ENCODE results near the gene FRAS1. TPM values are rescaled to one million over a fixed set of nuclear protein-coding genes. Genes with fewer than 3 reads are reported as not detected.

The FRAS1 gene
- total and polyA plus RNA-seq, 2 donors (not counting 1 experiment from before 2014, with no cell fraction given), result 0.03 to 0.12 TPM

GRCh38 chr4:78244705-78245485, 187.8 kb downstream of the FRAS1 start:
- Histone ChIP-seq H3K79me2 (ENCODE audit: control insufficient read depth, insufficient read depth, low read length) (no peaks in the 10 kb centered on the region), H3K9me3 (ENCODE audit: control extremely low read depth in 1 of 3, control insufficient read depth in 2 of 3, insufficient read depth in 1 of 3, low read length in 2 of 3) (no peaks in the 10 kb centered on the region), H3K36me3 (replicated peaks in 1 of 2; ENCODE audit: control extremely low read depth in 1 of 2, control insufficient read depth in 1 of 2, extremely low read depth in 1 of 2, insufficient read depth in 2 of 2, low read length in 1 of 2) (no peaks in the 10 kb centered on the region), H3K27ac (ENCODE audit: low read length in 2 of 2) (no peak overlapping the region), H3K4me2 (replicated peaks; ENCODE audit: low read depth, low read length, poor library complexity, severe bottlenecking) (no peak overlapping the region), H4K20me1 (ENCODE audit: control insufficient read depth, insufficient read depth, low read length, poor library complexity, severe bottlenecking) (no peaks in the 10 kb centered on the region), H3K27me3 (replicated peaks in 1 of 4; ENCODE audit: control extremely low read depth in 1 of 4, control insufficient read depth in 3 of 4, insufficient read depth in 4 of 4, low read length in 3 of 4) (peaks cover 0 to 6% (median 0%) of the 10 kb centered on the region in 4 experiments), H3K9ac (ENCODE audit: low read length) (no peak overlapping the region), H3K4me1 (ENCODE audit: control insufficient read depth in 2 of 2, insufficient read depth in 2 of 2, low read length in 2 of 2) (no peaks in the 10 kb centered on the region), H2AFZ (ENCODE audit: insufficient read depth, low read depth, low read length, poor library complexity, severe bottlenecking) (no peak overlapping the region), H3K4me3 (ENCODE audit: control extremely low read depth in 1 of 5, extremely low read depth in 1 of 5, insufficient read depth in 1 of 5, low read depth in 2 of 5, low read length in 4 of 5) (no peak overlapping the region)
- DNase-seq (no peak), ATAC-seq (ENCODE audit: low read depth) (no peak)
- H3K9me3 Mint-ChIP-seq (ENCODE audit: insufficient read depth), result no peaks in the 10 kb centered on the region
- intact Hi-C loops (cut with micrococcal nuclease), result no loop called here
- TF ChIP-seq EZH2 (IDR thresholded peaks at IDR 0.05; ENCODE audit: borderline replicate concordance, insufficient read depth, low read depth, low read length, poor library complexity, severe bottlenecking), result no peak
- TF ChIP-seq CTCF (IDR thresholded peaks at IDR 0.05), result no peak
- no peak overlapping the region for H3K27ac Mint-ChIP-seq
- 100% methylated on average over 1 of the region's 3 CpGs for WGBS (ENCODE audit: insufficient coverage)
- H3K27me3 Mint-ChIP-seq, result peaks cover 22% of the 10 kb centered on the region
- no peak overlapping the region for H3K4me3 Mint-ChIP-seq
- ChIA-PET POLR2A (no interaction called here), CTCF (no interaction called here)
- no peaks in the 10 kb centered on the region for H3K4me1 Mint-ChIP-seq

- ChIA-PET POLR2A (no interaction called here), CTCF (no interaction called here)
- H3K27me3 Mint-ChIP-seq, result peaks cover 22% of the 10 kb centered on the region
- H3K9ac ChIP-seq (ENCODE audit: low read length), result no peak overlapping the region
- H3K27ac Mint-ChIP-seq, result no peak overlapping the region
- H3K4me1 Mint-ChIP-seq, result peaks cover 3% of the 10 kb centered on the region
- TF ChIP-seq EZH2 (IDR thresholded peaks at IDR 0.05; ENCODE audit: borderline replicate concordance, insufficient read depth, low read depth, low read length, poor library complexity, severe bottlenecking), result no peak
- no peak for TF ChIP-seq CTCF (IDR thresholded peaks at IDR 0.05)
- H2AFZ ChIP-seq (ENCODE audit: insufficient read depth, low read depth, low read length, poor library complexity, severe bottlenecking), result no peak overlapping the region
- H3K36me3 ChIP-seq (replicated peaks in 1 of 2; ENCODE audit: control extremely low read depth in 1 of 2, control insufficient read depth in 1 of 2, extremely low read depth in 1 of 2, insufficient read depth in 2 of 2, low read length in 1 of 2), result no peaks in the 10 kb centered on the region
- H3K27me3 ChIP-seq (replicated peaks in 1 of 4; ENCODE audit: control extremely low read depth in 1 of 4, control insufficient read depth in 3 of 4, insufficient read depth in 4 of 4, low read length in 3 of 4), result no peaks in the 10 kb centered on the region
- no peak for DNase-seq
- no peak for ATAC-seq (ENCODE audit: low read depth)
- no peak overlapping the region for H3K27ac ChIP-seq (ENCODE audit: low read length in 2 of 2)
- H3K79me2 ChIP-seq (ENCODE audit: control insufficient read depth, insufficient read depth, low read length), result no peaks in the 10 kb centered on the region
- no peak overlapping the region for H3K4me3 Mint-ChIP-seq
- peaks cover 0 to 5% (median 0%) of the 10 kb centered on the region in 3 donors for H3K9me3 ChIP-seq (ENCODE audit: control extremely low read depth in 1 of 3, control insufficient read depth in 2 of 3, insufficient read depth in 1 of 3, low read length in 2 of 3)
- WGBS (ENCODE audit: insufficient coverage), result 93% methylated on average over 4 of the region's 8 CpGs
- no peaks in the 10 kb centered on the region for H4K20me1 ChIP-seq (ENCODE audit: control insufficient read depth, insufficient read depth, low read length, poor library complexity, severe bottlenecking)
- H3K4me1 ChIP-seq (ENCODE audit: control insufficient read depth in 2 of 2, insufficient read depth in 2 of 2, low read length in 2 of 2), result no peaks in the 10 kb centered on the region
- H3K4me2 ChIP-seq (replicated peaks; ENCODE audit: low read depth, low read length, poor library complexity, severe bottlenecking), result no peak overlapping the region
- intact Hi-C loops (cut with micrococcal nuclease), result no loop called here
- H3K9me3 Mint-ChIP-seq (ENCODE audit: insufficient read depth), result peaks cover 3% of the 10 kb centered on the region
- H3K4me3 ChIP-seq (ENCODE audit: control extremely low read depth in 1 of 5, extremely low read depth in 1 of 5, insufficient read depth in 1 of 5, low read depth in 2 of 5, low read length in 4 of 5), result no peak overlapping the region
Measured at GRCh38 chr4:78247536-78248285, 190.6 kb downstream of the FRAS1 start.
